Stimulated activated CD4-positive, alpha-beta T cell treated with anti-CD3 and anti-CD28 coated beads, Interleukin-1b, Interleukin-23, amount 100 ng/mL, for 1 hour (primary cell): ENCODE results near the gene B3GAT2.
"Not testable (repeated sequence)": the region's sequence is repeated elsewhere in the genome, so short reads cannot be mapped to it uniquely, and the experiment has no call there.

Source experiments
- DNase-seq, 2 donors: peaks; one replicate each; pipeline ENCODE4 v3.0.0-alpha.2; 2020; ENCODE audit warnings: low read depth in 2 of 2

B3GAT2 gene, protein sequence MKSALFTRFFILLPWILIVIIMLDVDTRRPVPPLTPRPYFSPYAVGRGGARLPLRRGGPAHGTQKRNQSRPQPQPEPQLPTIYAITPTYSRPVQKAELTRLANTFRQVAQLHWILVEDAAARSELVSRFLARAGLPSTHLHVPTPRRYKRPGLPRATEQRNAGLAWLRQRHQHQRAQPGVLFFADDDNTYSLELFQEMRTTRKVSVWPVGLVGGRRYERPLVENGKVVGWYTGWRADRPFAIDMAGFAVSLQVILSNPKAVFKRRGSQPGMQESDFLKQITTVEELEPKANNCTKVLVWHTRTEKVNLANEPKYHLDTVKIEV

DNA sequence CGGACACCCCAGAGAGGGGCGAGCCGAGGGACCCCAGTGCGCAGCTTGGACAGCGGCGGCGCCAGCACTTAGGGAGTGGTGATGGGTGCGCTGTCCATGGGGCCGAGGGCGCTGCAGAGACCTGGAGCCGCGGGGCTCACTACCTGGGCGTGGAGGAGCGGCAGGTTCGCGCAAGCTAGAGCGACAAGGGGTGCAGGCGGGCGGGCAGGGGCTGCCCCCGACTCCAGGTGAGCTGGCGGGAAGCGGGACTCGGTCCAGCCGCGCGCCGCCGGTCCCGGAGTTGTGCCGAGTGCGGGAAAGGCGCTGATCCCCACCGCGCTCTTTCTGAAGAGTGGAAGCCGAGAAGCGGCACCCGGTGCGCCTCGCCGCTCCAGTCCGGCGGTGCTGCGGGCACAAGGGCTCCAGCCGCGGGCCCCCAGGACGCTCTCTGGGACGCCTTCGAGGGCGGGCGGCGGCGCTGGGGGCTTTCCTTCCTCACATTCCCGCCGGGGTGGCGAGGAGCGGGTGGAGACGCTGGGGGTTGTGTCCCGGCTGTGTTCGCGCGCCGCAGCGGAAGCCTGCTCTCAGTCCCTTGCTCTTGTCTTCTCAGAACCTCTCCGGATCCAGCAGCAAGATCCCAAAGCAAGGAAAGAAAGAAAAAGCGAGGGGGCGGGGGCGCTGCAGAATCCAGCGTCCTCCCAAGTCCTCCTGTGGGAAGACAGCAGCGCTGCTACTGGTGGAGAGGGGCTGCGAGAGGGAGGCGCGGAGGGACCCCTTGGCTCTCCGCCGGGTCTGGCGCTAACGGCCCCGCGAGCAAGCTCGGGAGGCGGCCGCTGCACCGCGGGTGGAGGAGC lies at the start of gene B3GAT2:
Gene B3GAT2 (minus strand): TSS at position 610 of the 833 bp plus-strand sequence. CDS start 631 bp downstream, outside the sequence.
- no peak for DNase-seq

DNA sequence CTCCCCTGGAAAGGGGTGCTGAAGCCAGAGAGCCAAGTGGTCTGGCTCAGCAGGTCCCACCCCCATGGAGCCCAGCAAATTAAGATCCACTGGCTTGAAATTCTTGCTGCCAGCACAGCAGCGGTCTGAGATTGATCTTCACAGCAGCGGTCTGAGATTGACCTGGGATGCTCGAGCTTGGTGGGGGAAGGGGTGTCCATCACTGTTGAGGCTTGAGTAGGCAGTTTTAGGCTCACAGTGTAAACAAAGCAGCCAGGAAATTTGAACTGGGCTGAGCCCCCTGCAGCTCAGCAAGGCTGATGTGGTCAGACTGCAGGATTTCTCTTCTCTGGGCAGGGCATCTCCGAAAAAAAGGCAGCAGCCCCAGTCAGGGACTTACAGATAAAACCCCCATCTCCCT lies 41.3 kb upstream of the B3GAT2 start:
- no peak for DNase-seq

DNA sequence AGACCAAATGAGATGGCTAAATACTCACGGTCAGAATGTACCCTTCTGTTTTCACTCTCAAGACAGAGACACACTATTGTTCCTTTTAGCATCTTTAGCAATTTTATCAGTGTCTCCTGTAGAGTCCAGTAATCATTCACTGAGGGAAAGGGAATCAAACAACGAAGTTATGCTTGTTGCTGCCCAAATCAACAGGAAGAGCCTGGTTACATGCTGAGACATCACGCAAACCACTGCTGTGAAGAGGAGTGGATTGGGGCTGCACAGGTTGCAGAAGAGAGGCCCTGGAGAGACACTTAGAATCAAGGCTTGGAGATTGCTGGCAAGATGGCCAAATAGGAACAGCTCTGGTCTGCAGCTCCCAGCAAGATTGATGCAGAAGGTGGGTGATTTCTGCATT lies 40.5 kb upstream of the B3GAT2 start:
- DNase-seq: no peak

DNA sequence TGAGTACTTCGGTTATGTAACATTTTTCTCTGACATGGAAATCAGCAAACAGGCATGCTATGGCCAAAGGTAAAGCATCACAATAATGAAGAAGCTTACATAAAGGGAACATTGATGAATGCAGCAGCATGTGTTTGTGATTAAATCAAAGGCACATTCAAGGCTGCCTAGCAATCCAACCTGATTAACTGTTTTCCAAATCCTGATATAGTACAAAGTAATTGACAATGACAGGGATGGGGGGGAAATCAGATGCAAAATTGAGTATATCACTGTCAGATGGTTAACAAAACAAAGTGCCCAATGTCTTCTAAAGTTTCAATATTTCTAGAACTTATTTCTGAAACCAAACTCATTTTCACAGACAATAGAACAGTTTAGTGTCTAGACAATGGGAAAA lies 39.2 kb upstream of the B3GAT2 start:
- DNase-seq: no peak

DNA sequence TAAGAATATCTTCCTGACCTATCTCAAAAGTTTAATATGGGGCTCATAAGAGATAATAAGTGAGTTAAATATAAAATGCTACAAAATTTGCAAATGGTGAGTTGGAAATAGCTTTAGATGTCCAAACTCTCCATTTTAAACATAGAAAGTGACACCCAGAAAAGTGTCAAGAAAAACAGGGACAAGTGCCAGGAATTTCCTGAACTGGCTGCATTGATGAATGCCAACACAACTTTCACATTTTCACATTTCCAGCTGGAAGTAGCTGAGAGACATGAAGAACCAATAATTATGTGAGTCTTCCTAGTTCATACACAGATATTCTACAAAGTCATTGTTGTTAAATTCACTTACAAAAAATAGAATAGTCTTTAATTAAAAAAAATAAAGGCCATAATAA lies 38.6 kb upstream of the B3GAT2 start:
- DNase-seq: no peak

DNA sequence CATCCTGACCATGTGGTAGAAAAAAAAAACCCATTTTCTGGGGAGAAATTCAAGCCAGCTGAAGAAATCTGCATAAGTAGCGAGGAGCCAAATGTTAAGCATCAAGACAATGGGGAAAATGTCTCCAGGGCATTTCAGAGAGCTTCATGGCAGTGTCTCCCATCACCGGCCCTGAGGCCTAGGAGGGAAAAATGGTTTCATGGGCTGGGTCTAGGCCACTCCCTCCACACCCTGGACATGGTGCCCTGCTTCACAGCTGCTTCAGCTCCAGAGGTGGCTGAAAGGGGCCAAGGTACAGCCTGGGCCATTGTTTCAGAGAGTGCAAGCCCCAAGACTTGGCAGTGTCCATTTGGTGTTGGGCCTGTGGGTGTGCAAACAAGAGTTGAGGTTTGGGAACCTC lies 34.4 kb upstream of the B3GAT2 start:
- DNase-seq: no peak

DNA sequence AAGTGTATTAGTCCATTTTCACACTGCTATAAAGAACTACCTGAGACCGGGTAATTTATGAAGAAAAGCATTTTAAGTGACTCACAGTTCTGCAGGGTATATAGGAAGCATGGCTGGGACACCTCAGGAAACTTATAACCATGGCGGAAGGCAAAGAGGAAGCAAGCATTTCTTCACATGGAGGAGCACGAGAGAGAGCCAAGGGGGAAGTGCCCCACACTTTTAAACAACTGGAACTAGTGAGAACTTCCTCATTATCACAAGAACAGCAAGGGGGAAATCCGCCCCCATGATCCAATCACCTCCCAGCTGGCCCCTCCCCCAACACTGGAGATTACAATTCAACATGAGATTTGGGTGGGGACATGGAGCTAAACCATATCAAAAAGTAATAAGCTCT lies 28.3 kb upstream of the B3GAT2 start:
- DNase-seq: no peak

DNA sequence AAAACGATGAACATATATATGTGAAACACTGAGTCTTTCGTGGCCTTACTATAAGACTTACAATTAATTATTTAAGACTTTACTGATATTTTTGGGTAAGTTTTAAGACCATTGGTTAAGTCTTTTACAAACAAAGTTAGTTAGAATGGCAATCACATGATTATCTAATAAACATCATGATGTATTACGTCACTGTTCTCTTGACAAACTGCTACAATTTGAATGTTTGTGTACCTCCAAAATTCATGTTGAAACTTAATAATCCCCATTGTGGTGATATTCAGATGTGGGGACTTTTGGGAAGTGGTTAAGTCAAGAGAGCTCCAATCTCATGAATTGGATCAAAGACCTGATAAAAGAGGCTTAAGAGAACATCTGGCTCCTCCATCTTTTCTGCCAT lies 25.9 kb upstream of the B3GAT2 start:
- DNase-seq: no peak

DNA sequence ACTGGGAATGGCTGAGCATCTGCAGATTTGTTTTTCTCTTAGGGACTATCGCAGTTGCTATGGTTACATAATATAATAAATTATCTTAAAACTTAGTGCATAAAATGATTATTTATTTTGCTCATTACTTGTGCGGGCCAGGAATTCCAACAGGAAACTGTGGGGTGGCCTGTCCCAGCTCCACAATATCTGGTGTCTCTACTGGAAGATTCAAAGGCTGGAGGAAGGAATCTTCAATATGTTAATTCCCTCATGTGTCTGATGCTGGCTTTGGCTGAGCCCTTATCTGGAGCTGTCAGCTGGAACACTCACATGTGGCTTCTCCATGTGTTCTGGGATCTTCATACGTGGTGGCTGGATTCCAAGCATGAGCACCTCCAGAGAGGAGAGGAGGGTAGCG lies 23.9 kb upstream of the B3GAT2 start:
- no peak for DNase-seq

DNA sequence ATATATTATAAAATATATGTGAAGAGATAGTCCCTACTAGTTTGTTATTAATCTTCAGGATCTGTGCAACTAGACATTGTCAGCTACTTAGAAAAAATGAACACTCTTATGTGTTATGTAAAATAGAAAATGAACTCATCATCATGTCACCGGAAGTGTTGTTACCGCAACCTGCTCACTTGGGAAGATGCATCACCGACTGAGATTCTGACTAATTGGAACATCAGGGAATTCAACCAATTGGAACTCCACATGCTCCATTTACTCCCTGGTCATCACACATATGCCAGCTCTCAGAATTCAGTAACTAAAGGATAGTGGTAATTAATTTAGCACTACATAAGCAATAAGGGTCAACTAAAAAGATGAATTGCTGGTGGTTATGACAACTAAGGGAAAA lies 16.7 kb upstream of the B3GAT2 start:
- no peak for DNase-seq

DNA sequence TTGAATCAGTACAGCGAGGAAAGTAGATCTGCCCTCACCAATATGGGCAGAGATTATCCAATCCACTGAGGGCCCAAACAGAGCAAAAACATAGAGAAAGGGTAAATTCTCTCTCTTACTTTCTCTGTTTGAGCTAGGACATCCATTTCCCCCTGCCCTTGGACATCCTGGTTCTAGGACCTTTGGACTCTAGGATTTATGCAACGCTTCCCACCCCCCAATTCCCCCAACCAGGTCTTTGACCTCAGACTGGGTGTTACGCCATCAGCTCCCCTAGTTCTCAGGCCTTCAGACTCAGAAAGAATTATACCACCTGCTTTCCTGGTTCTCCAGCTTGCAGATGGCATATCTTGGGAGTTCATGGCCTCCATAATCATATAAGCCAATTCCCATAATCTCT lies 10.2 kb upstream of the B3GAT2 start:
- no peak for DNase-seq

DNA sequence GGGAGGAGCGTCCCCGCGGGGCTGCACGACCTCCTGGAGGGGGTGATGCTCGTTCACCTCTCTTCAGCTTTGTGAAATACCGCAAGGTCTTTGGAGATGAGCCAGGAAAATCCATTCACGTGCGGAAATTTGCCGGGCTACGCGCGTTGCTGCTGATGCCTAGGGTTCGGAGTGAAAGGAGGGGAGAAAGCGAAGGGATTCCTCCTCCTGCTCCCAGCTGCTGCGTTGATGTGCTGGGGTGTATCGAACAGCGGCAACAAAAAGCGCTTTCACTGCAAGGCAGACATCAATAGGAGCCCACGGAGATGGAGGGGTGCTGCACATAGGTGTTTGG lies 391 bp upstream of the B3GAT2 start:
- DNase-seq: no peak

DNA sequence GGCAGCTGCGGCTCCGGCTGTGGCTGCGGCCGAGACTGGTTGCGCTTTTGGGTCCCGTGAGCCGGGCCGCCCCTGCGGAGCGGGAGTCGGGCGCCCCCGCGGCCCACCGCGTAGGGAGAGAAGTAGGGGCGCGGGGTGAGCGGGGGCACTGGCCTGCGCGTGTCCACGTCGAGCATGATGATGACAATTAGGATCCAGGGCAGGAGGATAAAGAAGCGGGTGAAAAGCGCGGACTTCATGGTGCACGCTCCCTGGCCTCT lies 739 bp downstream of the B3GAT2 start:
- no peak for DNase-seq

DNA sequence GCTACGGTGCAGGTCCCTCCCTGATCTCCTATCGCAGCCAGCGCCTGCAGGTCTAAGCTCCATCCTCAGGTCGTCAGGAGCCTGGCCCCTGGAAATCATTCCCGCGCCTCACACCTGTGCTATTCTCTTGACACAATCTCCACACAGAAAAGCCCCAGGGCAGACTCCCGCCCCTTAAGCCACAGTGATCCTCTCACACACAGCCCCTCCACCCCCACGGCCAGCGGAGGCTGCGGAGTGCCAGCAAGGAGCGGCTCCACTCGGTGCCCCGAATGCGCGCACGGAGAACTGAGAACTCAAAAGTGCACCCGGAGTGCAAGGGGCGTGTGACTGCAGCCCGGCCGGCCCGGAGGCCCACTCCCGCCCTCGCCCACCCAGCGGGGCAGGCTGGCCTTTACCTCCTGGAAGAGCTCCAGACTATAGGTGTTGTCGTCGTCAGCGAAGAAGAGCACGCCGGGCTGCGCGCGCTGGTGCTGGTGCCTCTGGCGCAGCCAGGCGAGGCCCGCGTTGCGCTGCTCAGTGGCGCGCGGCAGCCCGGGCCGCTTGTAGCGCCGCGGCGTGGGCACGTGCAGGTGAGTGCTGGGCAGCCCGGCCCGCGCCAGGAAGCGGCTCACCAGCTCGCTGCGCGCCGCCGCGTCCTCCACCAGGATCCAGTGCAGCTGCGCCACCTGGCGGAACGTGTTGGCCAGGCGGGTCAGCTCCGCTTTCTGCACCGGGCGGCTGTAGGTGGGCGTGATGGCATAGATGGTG lies 1.2 kb downstream of the B3GAT2 start:
- peak; percentile 58 to 85 for DNase-seq

DNA sequence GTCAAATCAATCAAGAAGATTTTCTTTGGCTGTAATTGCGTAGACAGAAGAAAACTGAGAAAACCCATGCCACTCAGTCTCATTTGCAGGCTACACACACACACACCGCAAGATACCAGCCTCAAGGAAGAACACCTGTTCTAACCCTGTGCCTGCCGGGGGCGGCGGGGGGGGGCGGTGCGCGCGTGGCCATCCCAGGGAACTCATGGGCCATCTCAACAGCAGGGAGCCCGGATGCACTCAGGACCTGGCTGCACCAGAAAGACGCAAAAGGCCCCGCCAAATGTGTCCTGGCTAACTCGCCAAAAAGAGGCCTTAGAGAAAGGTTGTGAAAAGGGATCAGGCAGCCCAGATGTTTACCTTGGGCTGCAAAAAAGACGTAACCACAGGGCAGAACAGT lies 2.1 kb downstream of the B3GAT2 start:
- DNase-seq: no peak

DNA sequence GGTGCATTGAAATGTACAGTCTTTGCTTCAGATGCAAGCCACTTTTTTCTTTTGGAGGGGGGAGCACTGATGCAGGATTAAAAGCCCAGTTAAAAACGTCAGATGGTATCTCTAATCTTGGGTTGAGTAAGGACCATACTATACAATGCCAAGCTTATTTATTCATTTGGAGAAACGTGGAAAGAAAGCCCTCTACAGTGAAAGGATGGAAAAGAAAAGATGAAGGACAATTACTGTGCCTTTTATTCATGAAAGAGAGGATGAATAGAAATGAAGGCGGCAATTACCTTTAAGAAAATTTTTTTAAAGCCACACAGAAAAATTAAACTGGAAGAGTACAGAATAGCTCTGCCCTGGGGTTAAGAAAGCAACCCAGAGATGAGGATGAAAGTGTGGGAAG lies 2.7 kb downstream of the B3GAT2 start:
- DNase-seq: no peak

DNA sequence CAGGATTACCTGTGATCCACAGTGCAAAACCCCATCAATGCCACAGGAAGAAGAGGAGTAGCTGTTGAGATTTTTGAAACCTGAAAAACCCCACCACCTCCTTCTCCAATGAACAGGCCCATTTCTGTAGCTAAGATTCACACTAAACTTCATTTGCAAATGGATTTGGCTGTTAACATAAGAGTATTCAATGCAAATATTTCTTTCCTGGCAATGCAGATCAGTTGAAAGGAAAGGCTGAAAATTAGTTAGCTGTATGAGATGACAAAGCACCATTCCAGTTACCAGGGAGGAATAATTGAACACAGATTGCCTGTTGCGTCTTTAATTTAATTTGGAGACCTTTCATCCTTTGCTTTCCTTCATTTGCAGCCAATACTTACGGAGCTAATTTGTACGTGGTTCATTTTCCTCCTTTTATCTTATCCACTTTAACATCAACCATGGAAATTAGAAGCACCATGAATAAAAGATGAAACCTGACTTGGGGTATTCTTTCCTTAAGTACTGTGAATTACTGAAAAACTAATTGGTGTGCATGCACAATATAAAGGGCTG lies 4.2 kb downstream of the B3GAT2 start:
- no peak for DNase-seq

DNA sequence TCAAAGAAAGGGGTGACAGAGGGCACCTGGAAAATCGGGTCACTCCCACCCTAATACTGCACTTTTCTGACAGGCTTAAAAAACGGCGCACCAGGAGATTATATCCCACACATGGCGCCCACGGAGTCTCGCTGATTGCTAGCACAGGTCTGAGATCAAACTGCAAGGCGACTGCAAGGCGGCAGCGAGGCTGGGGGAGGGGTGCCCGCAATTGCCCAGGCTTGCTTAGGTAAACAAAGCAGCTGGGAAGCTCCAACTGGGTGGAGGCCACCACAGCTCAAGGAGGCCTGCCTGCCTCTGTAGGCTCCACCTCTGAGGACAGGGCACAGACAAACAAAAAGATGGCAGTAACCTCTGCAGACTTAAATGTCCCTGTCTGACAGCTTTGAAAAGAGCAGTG lies 12.5 kb downstream of the B3GAT2 start:
- not testable (repeated sequence) for DNase-seq

DNA sequence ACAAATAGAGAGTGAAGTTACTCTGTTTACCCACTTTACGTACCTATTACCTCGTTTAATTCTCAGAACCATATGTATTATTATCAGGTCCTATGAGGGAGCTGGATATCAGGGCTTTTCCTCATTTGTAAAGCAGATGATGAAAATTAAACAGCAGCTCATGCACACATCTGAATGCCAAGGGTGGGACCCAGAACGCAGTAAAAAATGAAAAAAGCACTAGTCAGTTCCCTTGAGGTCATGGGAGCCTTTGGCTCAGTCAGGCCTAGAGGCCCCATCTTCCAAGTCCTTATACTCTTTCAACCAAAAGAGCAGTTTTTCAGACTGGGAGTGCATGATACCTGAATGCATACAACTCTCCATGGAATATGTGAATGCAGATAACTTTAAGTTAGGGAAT lies 23.0 kb downstream of the B3GAT2 start:
- no peak for DNase-seq

DNA sequence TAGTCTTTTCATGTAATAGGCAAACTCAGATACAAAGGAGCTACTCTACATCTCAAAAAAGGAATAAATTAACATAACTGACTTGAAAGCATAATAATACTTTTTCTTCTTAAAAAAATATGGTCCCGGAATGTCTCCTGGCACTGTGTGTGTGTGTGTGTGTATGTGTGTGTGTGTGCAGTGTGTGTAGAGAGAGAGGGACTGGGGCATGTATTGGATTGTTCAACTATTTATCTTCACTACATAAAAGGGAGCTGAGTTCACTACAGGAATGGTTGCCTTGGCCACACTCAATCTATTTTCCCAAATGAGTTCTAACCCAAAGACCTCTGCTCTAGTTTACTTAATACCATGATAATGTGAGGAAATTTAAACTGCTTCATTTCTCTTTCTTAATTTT lies 51.1 kb downstream of the B3GAT2 start:
- no peak for DNase-seq

DNA sequence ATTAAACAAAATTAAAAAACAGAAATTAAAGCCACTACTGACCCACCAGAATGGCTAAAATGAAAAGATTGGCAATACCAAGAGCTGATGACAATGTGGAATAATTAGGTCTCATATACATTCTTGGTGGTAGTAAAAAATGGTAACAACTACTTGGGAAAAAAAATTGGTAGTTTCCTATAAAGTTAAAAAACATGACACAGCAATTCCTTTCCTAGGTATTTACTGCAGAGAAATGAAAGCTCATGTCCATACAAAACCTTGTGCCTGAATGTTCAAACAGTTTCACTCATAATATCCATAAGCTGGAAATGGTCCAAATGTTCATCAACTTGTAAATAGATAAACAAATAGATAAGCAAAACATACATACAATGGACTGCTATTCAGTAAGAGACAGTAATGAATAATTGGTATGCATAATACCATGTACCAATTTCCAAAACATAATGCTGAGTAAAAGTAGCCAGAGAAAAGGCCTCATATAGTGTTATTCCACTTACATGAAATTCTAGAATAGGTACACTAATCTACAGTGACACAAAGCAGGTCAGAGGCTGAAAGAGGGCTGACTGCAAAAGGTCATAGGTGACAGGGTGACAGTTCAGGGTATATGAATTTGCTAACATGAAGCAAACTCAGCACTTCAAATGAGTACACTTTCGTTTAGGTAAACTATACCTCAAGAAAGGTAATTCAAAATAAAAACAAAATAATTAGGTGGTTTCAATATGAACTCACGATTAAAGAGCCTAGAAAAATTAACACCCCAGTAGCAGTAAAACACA lies 53.0 kb downstream of the B3GAT2 start:
- no peak for DNase-seq

DNA sequence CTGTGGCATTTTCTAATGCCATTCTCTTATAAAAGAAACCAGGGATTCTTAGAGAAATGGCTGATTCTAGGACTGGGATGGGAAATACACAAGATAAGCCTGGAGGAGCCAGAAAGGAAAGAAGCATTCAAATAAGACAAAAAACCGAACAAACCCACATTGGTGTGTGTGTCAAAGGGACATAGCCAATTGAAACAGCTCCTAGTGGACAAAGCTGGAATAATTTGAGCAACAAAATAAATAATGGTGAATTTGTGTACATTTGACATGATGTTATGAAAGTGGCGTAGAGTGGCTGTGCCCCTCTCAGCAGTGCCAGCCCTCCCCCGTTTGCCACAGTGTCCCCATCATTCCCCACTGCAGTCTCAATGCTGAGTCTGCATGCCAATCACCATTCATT lies 55.5 kb downstream of the B3GAT2 start:
- no peak for DNase-seq
